Mammary epithelial cell (primary cell): ENCODE measurements around the gene NPHS2.

Source experiments
- EZH2 ChIP-seq: IDR thresholded peaks from 2 replicates; pipeline ENCODE4 v1.6.1; 2012; ENCODE audit warnings: low read length, inconsistent platforms, borderline replicate concordance
- TF ChIP-seq, protein P1 (sequence below), 2 donors: IDR thresholded peaks in 1 of 2; conservative IDR thresholded peaks in 1 of 2; 2 replicates each; pipeline ENCODE4 v1.5.1; 2011 to 2012; ENCODE audit warnings: inconsistent platforms in 2 of 2, low read length in 2 of 2, mild to moderate bottlenecking in 2 of 2, control low read depth in 1 of 2, low read depth in 1 of 2; ENCODE audit not compliant: insufficient read depth in 1 of 2; ENCODE audit errors: extremely low read depth in 1 of 2

DNA sequence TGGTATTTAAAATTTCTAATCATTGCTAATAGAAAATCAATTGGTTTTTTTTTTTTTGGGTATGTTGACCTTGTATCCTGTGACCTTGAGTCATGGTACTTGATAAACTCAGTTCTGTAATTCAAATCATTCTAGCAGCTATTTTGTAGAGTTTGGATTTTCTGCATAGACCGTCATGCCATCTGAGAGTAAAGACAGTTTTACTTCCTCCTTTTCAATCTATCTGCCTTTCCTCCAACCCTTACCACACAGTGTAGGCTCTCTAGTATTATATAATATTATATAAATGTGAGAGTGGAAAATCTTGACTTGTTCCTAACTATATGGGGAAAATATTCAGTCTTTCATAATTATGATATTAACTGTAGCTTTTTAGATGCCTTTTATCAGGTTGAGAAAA, 22.9 kb upstream of the NPHS2 start:
- TF ChIP-seq, protein P1, sequence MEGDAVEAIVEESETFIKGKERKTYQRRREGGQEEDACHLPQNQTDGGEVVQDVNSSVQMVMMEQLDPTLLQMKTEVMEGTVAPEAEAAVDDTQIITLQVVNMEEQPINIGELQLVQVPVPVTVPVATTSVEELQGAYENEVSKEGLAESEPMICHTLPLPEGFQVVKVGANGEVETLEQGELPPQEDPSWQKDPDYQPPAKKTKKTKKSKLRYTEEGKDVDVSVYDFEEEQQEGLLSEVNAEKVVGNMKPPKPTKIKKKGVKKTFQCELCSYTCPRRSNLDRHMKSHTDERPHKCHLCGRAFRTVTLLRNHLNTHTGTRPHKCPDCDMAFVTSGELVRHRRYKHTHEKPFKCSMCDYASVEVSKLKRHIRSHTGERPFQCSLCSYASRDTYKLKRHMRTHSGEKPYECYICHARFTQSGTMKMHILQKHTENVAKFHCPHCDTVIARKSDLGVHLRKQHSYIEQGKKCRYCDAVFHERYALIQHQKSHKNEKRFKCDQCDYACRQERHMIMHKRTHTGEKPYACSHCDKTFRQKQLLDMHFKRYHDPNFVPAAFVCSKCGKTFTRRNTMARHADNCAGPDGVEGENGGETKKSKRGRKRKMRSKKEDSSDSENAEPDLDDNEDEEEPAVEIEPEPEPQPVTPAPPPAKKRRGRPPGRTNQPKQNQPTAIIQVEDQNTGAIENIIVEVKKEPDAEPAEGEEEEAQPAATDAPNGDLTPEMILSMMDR (conservative IDR thresholded peaks at IDR 0.05 in 1 of 2, IDR thresholded peaks at IDR 0.05 in 1 of 2; ENCODE audit: extremely low read depth in 1 of 2, insufficient read depth in 1 of 2, low read depth in 1 of 2, low read length in 2 of 2): no peak
- TF ChIP-seq EZH2: no peak
